ENCODE results near the gene DOCK9.
"Not testable (repeated sequence)": the region's sequence is repeated elsewhere in the genome, so short reads cannot be mapped to it uniquely, and the experiment has no call there.

DOCK9 gene

DNA sequence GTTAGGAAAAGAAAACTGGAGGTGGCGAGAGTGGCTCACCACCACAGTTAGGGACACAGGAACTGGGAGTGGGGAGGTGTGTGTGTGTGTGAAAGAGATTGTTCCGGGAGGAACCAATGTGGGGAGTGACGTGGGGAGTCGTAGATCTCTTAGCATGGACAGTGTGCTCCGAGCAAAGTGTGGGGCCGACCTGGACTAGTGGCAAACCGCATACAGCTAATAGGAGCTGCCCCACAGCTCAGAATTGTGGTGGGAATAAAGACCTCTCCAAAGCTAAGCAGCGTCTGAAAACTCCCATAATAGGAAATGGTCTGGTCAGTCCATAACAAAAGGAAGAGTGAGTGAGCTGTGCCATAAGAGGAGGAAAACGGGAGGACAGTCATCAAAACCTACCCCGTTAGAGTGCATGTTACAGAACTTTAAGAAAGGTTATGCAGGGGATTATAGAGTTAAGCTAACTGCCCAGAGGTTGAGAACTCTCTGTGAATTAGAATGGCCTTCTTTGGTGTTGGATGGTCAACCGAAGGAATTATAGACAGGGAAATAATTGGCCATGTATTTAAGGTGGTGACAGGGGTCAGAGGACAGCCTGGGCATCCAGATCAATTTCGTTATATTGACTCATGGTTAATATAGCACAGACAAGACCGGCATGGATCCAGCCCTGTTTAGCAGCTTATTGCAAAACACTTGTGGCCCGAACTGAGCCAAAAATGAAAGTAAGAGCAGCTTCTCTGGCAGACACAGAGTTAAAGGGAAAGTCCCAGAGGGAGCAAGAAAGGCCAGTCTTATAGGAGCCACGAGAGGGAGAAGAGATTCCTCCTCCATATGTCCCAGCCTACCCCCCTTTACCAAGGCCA is 216.5 kb downstream of the DOCK9 start:
- DNase-seq: no peak

DNA sequence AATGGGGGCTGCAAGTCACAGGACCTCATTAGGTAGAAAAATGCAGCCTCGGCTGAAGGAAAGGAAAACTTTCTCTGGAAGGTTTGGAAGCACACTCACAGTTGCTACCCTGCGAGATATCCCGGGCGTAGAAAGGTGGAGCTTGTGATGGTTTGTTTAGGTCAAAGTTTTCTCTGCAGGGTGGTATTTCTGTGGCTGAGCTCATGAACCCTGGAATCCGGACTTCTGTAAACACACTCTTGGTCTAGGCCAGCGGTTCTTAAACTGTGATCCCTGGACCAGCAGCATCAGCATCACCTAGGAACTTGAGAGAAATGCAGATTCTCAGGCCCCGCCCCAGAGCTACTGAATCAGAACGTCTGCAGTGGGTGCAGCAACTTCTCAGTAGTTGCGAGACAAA is 222.1 kb downstream of the DOCK9 start:
- DNase-seq: no peak

DNA sequence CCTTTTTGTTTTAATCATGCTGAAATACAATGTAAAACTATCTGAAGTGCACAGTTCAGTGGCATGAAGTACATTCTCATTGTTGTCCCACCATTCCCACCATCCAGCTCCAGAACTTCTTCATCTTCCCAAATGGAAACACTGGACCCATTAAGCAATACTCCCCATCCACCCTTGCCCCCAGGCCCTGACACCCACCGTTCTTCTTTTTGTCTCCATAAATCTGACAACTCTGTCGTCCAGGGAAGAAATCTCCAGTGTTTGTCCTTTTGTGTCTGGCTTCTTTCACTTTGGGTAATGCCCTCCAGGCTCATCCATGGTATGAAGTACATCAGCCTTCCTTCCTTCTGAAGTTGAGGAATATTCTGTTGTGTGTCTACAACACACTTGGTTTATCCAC is 222.7 kb downstream of the DOCK9 start:
- DNase-seq: no peak

DNA sequence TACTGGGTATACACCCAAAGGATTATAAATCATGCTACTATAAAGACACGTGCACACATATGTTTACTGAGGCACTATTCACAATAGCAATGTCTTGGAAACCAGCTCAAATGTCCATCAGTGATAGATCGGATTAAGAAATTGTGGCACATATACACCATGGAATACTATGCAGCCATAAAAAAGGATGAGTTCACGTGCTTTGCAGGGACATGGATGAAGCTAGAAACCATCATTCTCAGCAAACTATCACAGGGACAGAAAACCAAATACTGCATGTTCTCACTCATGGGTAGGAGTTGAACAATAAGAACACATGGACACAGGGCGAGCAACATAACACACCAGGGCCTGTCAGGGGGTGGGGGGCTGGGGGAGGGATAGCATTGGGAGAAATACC is 223.4 kb downstream of the DOCK9 start:
- not testable (repeated sequence) for DNase-seq

DNA sequence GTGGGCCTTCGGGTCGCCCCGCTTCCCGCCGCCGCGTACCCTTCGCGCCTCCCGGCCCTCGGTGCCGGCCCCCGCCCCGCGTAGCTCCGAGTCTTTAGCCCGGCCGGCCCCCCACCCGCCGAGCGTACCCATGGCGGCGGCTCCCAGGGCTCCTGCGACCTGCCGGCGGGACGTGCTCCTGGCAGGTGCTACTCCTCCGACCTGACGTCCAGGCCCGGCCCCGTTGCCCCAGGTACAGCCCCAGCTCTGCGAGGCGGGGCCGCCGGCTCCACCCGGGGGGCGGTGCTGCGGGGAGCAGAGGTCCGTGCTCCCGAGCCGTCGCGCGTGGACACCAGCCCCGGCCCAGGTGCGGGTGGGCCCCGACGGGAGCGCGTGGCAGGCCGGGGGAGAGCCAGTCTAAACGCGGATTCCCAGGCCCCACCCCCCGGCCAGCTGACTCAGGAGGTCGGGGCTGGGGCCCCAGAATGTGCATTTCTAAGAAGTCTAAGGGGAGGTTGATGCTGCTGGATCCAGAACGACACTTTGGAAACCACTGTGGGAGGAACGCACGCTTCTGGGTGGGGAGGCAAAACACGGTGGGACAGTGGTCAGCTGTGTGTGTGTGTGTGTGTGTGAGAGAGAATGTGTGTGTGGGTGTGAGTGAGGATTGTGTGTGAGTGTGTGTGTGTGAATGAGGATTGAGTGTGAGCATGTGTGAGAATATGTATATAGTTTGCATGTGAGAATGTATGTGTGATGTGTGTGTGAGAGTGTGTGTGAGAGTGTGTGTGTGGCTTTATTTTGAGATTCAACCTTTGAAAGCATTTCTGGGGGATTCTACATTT is 225.2 kb downstream of the DOCK9 start, which contains the start of gene SLC15A1:
Gene SLC15A1 (minus strand): TSS at position 206 of the 824 bp plus-strand sequence. CDS start 74 bp downstream, at position 132.
- DNase-seq: no peak

DNA sequence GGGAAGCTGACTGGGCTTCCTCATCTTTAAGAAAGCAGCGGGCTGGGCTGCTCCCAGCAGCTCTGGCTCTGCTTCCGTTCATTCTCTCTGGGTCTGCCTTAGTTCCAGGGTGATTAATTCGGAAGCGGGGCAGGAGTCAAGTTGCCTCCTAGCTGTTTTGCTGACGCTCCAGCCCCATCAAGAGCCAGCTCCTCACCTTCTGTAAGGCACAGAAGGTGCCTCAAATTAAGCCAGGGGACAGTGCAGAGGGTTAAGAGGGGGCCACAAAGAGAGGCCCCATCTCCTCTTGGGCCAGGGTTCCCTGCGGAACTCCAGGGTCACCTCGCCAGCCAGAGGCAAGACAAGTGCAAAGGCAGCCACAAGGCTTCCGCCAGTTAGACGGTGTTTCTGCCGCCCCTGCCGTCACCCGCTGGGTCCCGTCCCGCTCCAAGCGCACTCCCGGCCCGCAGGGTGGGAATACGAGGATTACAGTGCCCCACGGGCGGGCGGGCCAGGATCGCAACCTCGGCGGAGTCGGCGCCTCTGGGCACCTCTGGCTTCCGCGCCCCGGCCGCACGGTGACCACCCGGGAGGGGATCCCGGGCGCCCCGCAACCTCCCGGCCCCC is 225.9 kb downstream of the DOCK9 start:
- DNase-seq: no peak

DNA sequence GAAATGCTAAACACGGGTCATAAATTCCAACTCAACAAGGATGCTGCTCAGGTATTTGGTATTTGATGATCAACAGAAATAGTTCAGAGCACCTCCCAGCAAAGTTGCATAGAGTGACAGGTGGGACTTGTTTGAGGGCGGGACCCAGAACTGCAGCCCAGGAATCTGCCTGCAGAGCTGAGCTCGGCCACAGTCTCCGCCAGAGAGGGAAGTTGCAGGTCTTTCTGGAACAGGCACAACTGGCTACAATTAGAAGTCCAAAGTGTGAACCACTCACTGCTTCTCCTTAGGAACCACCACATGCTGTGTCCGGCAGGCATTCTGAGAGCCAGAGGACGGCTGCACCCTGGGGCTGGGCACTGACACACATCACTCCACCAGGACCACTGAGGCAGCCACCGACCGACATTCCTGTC is 226.5 kb downstream of the DOCK9 start:
- DNase-seq: no peak

DNA sequence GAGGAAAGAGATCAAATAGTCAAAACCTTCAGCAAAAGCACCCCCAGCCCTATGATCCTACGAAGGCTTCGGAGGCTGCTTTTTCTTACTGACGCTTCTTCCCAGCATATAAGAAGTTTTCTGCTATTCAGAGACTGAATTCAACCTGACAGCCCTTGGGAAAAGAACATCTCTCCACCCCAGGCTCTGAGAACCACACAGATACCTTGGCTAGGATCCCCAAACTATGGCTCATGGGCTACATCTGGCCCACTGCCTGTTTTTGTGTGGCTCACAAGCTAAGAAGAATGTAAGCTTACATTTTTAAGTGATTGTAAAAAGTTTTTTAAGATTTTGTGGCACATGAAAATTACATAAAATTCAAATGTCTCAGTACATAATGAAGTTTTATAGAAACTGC is 228.4 kb downstream of the DOCK9 start:
- DNase-seq: no peak

DNA sequence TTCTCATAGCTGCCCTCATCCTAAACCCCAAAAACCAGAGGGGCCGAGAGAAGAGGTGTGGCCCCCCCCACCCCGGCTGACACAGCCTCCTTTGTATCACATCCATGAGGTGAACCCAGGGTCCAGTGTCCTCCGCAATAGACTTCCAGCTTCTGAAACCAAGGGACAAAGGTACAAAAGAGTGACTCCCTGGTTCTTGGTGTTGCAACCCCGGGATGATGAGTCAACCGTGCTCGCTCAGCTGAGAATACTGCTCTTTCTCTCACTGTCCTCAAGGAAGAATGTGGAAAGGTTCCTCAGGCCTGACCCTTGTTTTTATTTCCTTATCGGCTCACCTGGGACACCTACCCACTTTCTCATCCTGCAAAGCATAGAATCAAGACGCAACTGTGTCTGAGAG is 230.9 kb downstream of the DOCK9 start:
- DNase-seq: no peak
